Caco-2 (cell line): ENCODE results near the gene CPM. TPM values are rescaled to one million over a fixed set of nuclear protein-coding genes. Genes with fewer than 3 reads are reported as not detected.

Experiments
- BruUV-seq: library from RNA; stranded (reverse); fragments of 400-500 nt; replicated peaks from 2 replicates; lab custom pipeline; 2021; lab: Mats Ljungman, UMichigan
- CTCF ChIA-PET: fragments of 300-600 bp; sonication (Branson Sonifier 250); formaldehyde crosslinking; loops from one replicate; lab custom pipeline; 2022; ENCODE audit warnings: antibody characterized with exemption; lab: Charles Lee
- POLR2A ChIA-PET: fragments of 300-600 bp; sonication (Branson Sonifier 250); formaldehyde crosslinking; loops from one replicate; lab custom pipeline; 2022; ENCODE audit warnings: antibody characterized with exemption; lab: Charles Lee
- DNase-seq, 2 experiments: peaks; one replicate each; pipeline versions ENCODE4 v3.0.0 to v3.0.0-alpha.2; 2020 to 2022
- H3K27me3 ChIP-seq: replicated peaks from 2 replicates; pipeline ENCODE4 v1.6.0; 2011; ENCODE audit warnings: low read length; ENCODE audit not compliant: control insufficient read depth, insufficient read depth
- H3K36me3 ChIP-seq: 2 replicates; pipeline ENCODE4 v1.5.1; 2011; ENCODE audit warnings: low read length; ENCODE audit not compliant: control insufficient read depth, insufficient read depth
- H3K4me1 ChIP-seq: fragments of 250-450 bp; sonication (Bioruptor Pico); 2 replicates; pipeline ENCODE4 v1.5.1; 2020; ENCODE audit warnings: mild to moderate bottlenecking
- H3K4me3 ChIP-seq: 2 replicates; pipeline ENCODE4 v1.5.1; 2011; ENCODE audit warnings: low read depth, mild to moderate bottlenecking, control low read depth, low read length
- H3K9me3 ChIP-seq: fragments of 250-450 bp; sonication (Bioruptor Pico); 2 replicates; pipeline ENCODE4 v1.5.1; 2020; ENCODE audit warnings: mild to moderate bottlenecking, moderate library complexity
- H3K27ac Mint-ChIP-seq: one replicate; pipeline ENCODE4 v1.8.0; 2022; ENCODE audit warnings: mixed read lengths; ENCODE audit not compliant: unreplicated experiment
- H3K27me3 Mint-ChIP-seq: one replicate; pipeline ENCODE4 v1.8.0; 2022; ENCODE audit warnings: mixed read lengths; ENCODE audit not compliant: insufficient read depth, unreplicated experiment
- H3K36me3 Mint-ChIP-seq: one replicate; pipeline ENCODE4 v1.8.0; 2022; ENCODE audit warnings: mild to moderate bottlenecking, mixed read lengths; ENCODE audit not compliant: insufficient read depth, unreplicated experiment
- H3K4me1 Mint-ChIP-seq: one replicate; pipeline ENCODE4 v1.8.0; 2022; ENCODE audit warnings: low read depth, mixed read lengths; ENCODE audit not compliant: unreplicated experiment
- H3K4me3 Mint-ChIP-seq: one replicate; pipeline ENCODE4 v1.8.0; 2022; ENCODE audit warnings: mild to moderate bottlenecking, moderate library complexity, mixed read lengths; ENCODE audit not compliant: unreplicated experiment
- H3K9me3 Mint-ChIP-seq: one replicate; pipeline ENCODE4 v1.8.0; 2022; ENCODE audit warnings: mixed read lengths; ENCODE audit not compliant: unreplicated experiment
- CTCF ChIP-seq, 2 experiments: fragments of 200-600 bp in 1 of 2; IDR thresholded peaks; 1 replicate in 1 of 2; 2 replicates in 1 of 2; pipeline versions ENCODE4 v1.5.1 to v1.8.0; 2011 to 2022; ENCODE audit warnings: antibody characterized with exemption in 1 of 2, control low read depth in 1 of 2, inconsistent platforms in 1 of 2, low read depth in 1 of 2, low read length in 1 of 2, mild to moderate bottlenecking in 1 of 2, moderate library complexity in 1 of 2; ENCODE audit not compliant: insufficient read depth in 1 of 2, severe bottlenecking in 1 of 2, unreplicated experiment in 1 of 2
- intact Hi-C: fragments of 100-400 bp; cut with micrococcal nuclease; formaldehyde crosslinking; loops from one replicate; pipeline ENCODE4 v1.10.0; 2022; ENCODE audit not compliant: unreplicated experiment
- total RNA-seq: library from RNA; stranded (reverse); gene quantifications from 2 replicates; pipeline ENCODE4 v1.2.3, GENCODE V29; 2022

Gene CPM
- total RNA-seq, 1 experiment from 2014 or later: 8.2 TPM

DNA sequence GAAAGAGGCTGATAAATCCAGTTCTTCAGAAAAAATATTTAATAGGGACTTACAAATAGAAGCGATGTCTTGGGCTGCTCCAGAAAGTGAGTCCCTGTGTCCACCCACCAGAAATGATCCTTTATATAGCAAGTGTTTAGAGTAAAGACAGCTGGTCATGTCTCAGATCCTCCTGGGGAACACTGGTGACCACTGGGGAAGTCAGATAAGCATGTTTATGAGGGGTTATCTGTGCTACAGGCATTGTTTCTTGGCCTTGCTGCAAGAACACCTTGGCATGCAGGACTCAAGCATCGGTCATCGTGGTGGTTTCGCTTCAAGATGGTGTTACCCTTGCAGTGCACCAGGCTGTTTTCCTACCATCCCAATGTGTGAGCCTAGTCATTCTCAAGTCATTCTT is 27.2 kb downstream of the CPM start:
- H3K27me3 ChIP-seq: no peaks in the 10 kb centered on the region
- Mint-ChIP-seq H3K4me3 (no peak overlapping the region), H3K27ac (no peak overlapping the region), H3K4me1 (no peaks in the 10 kb centered on the region), H3K36me3 (no peaks in the 10 kb centered on the region), H3K27me3 (no peaks in the 10 kb centered on the region), H3K9me3 (no peaks in the 10 kb centered on the region)
- no peaks in the 10 kb centered on the region for H3K36me3 ChIP-seq
- TF ChIP-seq CTCF (IDR thresholded peaks at IDR 0.05; ENCODE audit: insufficient read depth in 1 of 2, low read depth in 1 of 2, low read length in 1 of 2, severe bottlenecking in 1 of 2, unreplicated experiment in 1 of 2): no peak
- DNase-seq: no peak
- POLR2A ChIA-PET: no interaction called here
- intact Hi-C loops: no loop called here
- CTCF ChIA-PET: no interaction called here
- BruUV-seq: no TSS peak
- no peak overlapping the region for H3K4me3 ChIP-seq
- H3K4me1 ChIP-seq: no peaks in the 10 kb centered on the region
- no peaks in the 10 kb centered on the region; the same call in 1 of the 2 replicates for H3K9me3 ChIP-seq

GRCh38 chr12:68904351-68904962 is 28.5 kb downstream of the CPM start:
- ChIA-PET CTCF (no interaction called here), POLR2A (no interaction called here)
- no TSS peak for BruUV-seq
- Histone ChIP-seq H3K4me3 (no peak overlapping the region), H3K9me3 (no peaks in the 10 kb centered on the region; the same call in 1 of the 2 replicates), H3K36me3 (no peaks in the 10 kb centered on the region), H3K4me1 (no peaks in the 10 kb centered on the region), H3K27me3 (no peaks in the 10 kb centered on the region)
- Mint-ChIP-seq H3K4me1 (no peaks in the 10 kb centered on the region), H3K4me3 (no peak overlapping the region), H3K27ac (no peak overlapping the region), H3K36me3 (no peaks in the 10 kb centered on the region), H3K27me3 (no peaks in the 10 kb centered on the region), H3K9me3 (no peaks in the 10 kb centered on the region)
- no peak for DNase-seq
- TF ChIP-seq CTCF (IDR thresholded peaks at IDR 0.05; ENCODE audit: insufficient read depth in 1 of 2, low read depth in 1 of 2, low read length in 1 of 2, severe bottlenecking in 1 of 2, unreplicated experiment in 1 of 2): no peak
- intact Hi-C loops: no loop called here

DNA sequence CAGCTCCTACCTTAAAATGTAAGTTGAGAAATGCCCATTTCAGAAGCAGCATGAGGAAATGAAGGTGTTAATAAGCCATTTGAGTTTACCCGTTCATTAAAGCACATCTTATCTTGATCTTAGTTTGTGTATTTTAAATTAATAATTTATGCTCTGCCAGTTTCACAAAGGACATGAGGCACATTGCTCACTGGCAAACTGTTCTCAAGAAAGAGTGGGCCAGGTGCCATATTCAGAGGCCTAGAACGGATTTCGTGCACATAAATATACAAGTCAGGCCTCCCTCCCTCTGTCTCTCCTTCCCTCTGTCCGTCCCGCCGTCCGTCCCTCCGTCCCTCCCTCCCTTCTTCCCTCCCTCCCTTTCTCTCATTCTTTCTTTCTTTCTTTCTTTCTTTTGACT is 29.5 kb downstream of the CPM start:
- H3K9me3 ChIP-seq: no peaks in the 10 kb centered on the region; the same call in 1 of the 2 replicates
- Mint-ChIP-seq H3K27me3 (no peaks in the 10 kb centered on the region), H3K36me3 (no peaks in the 10 kb centered on the region), H3K4me3 (no peak overlapping the region), H3K9me3 (no peaks in the 10 kb centered on the region), H3K27ac (no peak overlapping the region), H3K4me1 (no peaks in the 10 kb centered on the region)
- no TSS peak for BruUV-seq
- H3K4me3 ChIP-seq: no peak overlapping the region
- DNase-seq: no peak
- H3K4me1 ChIP-seq: no peaks in the 10 kb centered on the region
- no peak for TF ChIP-seq CTCF (IDR thresholded peaks at IDR 0.05; ENCODE audit: insufficient read depth in 1 of 2, low read depth in 1 of 2, low read length in 1 of 2, severe bottlenecking in 1 of 2, unreplicated experiment in 1 of 2)
- no peaks in the 10 kb centered on the region for H3K36me3 ChIP-seq
- CTCF ChIA-PET: no interaction called here
- intact Hi-C loops: no loop called here
- POLR2A ChIA-PET: no interaction called here
- no peaks in the 10 kb centered on the region for H3K27me3 ChIP-seq
